K562 treated with DMSO at 1 percent for 48 hours (cell line): ENCODE measurements around the gene GPR173. TPM values are rescaled to one million over a fixed set of nuclear protein-coding genes. Genes with fewer than 3 reads are reported as not detected.

ENCODE experiments used
- total RNA-seq: library from RNA; unstranded; fragments of 300-600 nt; gene quantifications from 2 replicates; pipeline ENCODE4 v1.2.3, GENCODE V29; 2022; ENCODE audit warnings: low replicate concordance; ENCODE audit errors: extremely low read depth

GPR173 gene, protein sequence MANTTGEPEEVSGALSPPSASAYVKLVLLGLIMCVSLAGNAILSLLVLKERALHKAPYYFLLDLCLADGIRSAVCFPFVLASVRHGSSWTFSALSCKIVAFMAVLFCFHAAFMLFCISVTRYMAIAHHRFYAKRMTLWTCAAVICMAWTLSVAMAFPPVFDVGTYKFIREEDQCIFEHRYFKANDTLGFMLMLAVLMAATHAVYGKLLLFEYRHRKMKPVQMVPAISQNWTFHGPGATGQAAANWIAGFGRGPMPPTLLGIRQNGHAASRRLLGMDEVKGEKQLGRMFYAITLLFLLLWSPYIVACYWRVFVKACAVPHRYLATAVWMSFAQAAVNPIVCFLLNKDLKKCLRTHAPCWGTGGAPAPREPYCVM
- total RNA-seq = not detected in 2 replicates

DNA sequence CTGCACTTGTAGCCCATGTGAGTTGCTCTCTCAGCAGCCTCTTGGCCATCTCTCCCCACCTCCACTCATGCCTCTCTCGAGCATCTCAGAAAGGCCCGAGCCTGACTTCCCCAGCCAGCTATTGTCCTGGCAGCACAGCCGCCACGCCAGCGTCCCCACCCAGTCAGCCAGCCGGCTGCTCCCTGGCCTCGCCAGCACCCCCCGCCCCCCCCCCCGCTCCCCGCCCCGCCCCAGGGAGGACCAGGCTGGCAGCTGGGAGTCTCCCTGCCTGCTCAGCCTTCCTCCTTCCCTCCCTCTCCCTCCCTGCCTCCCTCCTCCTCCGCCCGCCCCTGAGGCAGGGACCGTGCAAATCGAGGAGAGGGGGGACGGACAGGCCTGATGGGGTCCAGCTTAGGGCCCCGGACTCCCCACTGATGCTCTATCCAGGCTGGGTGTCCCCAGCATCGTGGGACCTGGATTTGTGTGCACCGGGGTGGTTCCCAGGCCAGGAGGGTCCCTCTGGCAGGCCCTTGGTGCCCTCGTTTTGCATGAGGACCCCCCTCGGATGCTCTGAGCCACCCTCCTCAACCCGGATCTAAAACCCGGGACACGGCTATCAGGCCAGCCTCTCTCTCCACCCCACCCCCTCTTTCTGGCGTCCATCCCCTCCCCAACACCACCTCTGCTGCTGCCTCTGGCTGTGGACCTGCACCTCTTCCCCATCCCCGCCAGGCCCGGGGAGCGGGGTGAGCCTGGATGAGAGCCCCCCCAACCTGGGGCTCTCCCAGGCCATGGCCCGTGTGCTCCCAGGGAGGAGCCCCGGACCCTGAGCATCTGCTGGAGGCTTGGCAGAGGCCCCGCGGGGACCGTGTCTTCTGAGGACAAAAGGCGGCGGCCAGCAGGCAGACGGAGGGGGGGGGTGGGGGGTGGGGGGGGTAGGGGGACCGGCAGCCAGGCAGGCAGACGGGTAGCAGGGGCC is at the start of gene GPR173:
Gene GPR173 (plus strand): TSS at position 621 of the 958 bp plus-strand sequence. CDS start 27,833 bp downstream, outside the sequence.

DNA sequence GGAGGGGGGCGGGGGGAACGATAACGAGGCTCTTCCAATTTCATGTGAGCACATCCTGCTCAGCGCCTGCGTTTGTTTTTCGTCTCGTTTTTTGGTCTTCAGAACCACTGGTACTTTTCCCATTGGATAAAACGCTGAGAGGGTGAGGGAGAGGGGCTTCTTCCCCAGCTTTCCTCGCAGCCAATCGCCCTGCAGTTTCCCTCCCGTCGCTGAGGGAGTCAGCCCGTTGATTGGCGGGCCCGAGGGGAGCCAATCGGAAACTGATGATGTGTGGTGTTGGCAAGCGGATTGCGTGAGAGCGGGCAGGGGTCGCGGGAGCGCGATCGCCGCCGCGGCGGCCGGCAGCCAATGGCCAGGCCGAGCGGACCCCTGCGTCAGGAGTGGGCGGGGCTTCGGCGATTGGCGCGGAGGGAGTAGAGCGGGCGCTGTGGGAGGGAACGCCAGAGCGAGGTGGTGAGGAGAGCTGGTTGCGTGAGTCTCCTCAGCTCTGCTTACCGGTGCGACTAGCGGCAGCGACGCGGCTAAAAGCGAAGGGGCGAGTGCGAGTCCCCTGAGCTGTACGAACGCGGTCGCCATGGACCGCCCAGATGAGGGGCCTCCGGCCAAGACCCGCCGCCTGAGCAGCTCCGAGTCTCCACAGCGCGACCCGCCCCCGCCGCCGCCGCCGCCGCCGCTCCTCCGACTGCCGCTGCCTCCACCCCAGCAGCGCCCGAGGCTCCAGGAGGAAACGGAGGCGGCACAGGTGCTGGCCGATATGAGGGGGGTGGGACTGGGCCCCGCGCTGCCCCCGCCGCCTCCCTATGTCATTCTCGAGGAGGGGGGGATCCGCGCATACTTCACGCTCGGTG is 33.6 kb downstream of the GPR173 start, which contains the start of gene TSPYL2:
Gene TSPYL2 (plus strand): TSS at position 443 of the 848 bp plus-strand sequence. CDS start 132 bp downstream, at position 575.

DNA sequence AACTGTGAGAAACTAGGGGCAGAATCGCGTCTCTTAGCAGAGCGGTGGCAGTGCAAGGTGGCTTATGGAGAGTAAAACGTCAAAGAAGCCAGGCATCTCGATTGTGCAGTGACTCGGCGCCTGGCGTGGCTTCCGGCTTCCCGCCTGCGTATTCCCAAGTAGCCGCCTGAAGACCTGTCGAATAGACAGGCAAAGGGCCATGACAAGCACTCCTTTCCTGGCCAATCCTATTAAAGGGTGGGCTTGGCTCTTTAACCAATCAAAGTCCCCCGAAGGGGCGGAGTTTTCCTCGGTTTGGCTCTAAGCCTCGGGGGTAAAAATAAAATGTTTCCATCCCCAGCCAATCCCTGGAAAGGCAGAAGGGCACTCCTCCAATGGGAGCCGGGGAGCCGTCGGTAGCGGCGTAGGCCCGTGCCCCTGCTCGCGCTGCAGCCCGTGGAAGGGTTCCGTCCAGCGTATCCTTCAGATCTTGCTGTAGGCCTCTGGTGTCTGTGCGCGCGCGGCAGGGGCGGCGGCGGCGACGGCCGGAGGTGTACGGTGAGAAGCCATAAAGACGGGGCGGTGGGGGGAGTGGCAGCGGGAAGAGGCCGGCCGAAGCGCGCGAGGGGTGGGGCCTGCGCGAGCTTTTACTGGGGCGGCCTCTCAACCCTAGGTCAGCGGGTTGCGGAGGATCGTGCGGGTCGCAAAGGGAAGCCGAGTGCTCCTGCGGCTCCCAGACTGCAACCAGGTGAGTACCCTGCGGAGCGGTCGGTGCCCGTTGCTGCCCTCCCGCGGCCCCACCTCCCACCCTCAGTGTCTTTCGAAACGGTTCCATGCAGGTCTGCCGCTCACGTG is 45.4 kb downstream of the GPR173 start, which contains the start of gene KANTR:
Gene KANTR (plus strand): TSS at position 395 of the 834 bp plus-strand sequence. CDS start 30,131 bp downstream, outside the sequence.

Other genes with a start within 250 kb of the GPR173 start
- not detected in 2 replicates for gene XAGE5, start 237.5 kb upstream of the GPR173 start, total RNA-seq
- gene XAGE3, start 180.7 kb upstream of the GPR173 start, total RNA-seq = not detected in 2 replicates
- not detected in 2 replicates for gene FAM156B, start 151.5 kb upstream of the GPR173 start, total RNA-seq
- not detected in 2 replicates for gene FAM156A, start 90.3 kb upstream of the GPR173 start, total RNA-seq
- gene TSPYL2, start 33.6 kb downstream of the GPR173 start, total RNA-seq = not detected in 2 replicates
- not detected in 2 replicates for gene KANTR, start 45.4 kb downstream of the GPR173 start, total RNA-seq
- not detected in 2 replicates for gene KDM5C, start 176.4 kb downstream of the GPR173 start, total RNA-seq
- gene IQSEC2, start 232.8 kb downstream of the GPR173 start, total RNA-seq = not detected in 2 replicates